NCI-H1694 treated with DMSO at 0.1 percent for 48 hours (cell line): ENCODE results near the gene HOXD1.

ENCODE experiments used
- DNase-seq: peaks from one replicate; lab custom pipeline; 2025; lab: John Stamatoyannopoulos, UW

The HOXD1 gene

DNA sequence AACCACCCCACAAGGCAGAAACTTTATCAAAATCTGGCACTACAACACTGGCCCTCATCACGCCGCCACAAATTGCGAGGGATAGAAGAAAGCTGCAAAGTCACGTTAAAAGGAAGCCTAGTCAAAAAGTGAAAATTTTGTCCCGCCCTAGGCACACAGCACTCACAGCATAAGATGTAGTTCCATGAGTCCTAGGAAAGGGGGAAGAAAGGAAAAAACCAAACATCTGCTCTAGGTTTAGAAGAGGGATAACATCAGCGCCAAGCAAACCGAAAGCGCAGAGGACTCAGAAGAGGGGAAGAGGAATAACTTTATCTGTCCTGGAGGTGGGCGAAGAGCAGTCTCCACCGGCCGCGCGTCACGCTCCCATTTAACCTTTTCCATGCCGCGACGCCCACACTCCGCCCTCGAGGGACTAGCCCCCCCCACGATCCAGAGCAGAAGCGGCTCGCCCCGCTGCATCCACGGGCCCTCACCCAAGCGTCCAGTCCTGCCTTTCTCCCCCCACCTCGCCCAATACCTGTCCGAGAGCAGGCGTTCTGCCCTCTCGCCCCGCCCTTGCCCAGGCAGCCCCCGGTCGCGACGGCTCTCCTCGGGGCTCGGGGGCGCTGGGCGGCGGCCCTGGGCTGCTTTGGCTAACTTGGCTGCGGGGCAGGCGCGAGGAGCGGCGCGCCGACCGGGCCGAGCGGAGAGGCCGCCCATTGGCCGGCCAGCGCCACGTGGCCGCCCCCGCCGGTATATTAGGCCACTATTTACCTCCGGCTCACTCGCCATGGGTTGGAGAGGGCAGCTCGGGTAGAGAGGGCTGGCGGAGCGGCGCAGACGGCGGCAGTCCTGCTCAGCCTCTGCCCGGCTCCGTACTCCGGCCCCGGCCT lies at the start of gene HOXD1:
Gene HOXD1, plus strand, starts transcription at position 770 of the 875 bp plus-strand sequence. CDS start 134 bp downstream, outside the sequence.
- DNase-seq: peak; percentile 37

GRCh38 chr2:176138923-176139660 lies 49.4 kb upstream of the HOXD1 start:
- DNase-seq: no peak

DNA sequence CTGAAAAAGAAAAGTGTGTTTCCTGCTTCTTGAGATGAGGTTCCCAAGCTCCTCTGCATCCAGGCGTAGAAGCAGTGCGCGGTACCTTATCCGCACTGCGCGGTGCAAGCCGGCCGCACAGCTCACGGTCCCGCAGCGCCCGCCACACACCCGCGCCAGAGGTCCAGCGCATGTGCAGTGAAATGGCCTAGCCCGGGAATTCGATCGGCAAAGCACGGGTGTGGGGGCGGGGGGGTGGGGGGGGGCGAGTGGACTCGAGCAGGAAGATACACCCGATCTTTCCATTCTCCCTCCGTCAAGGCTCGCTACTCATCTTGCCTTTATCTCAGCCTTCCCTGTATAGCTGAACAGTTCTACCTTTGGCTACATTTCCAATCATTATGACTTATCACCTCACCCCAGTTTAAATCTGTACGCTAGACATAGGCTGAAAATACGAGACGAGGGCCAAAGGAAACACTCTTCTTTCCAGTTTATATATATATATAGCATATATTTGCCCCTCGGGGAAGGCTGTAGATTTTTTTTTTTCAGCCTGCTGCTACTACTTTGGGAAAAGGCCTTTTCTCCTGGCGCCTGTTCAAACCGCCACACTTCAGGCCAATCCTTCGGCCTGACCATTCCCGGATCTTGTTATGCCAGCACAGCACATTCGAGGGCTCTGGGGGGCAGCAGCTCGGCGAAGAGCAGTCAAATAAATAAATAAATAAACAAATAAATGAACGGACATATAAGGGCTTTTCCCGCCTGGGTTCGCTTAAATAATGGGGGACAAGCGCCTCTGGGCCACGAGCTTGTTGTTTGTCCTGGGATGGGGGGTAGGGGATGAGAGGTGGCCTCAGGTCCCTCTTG lies 48.6 kb upstream of the HOXD1 start:
- no peak for DNase-seq

GRCh38 chr2:176140513-176141317 lies 47.8 kb upstream of the HOXD1 start:
- peak; percentile 79 for DNase-seq

DNA sequence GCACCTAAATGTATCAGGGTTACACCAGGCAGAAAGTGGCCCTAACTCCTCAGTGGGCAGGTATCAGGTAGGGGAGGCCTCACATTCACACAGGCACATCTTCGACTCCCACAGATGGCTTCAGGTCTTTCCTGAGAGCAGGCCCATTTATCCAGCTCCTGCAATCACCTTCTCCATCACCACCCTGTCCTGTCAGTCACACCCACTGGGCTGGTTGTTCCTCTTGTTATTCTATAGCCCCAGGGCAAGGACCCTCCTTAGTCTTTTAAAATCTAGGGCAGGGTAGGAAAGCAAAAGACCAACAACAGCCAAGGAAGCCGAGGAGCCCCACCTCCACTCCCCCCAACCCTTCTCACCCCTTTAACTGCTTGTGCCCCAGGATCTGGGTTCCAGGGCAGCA lies 46.2 kb upstream of the HOXD1 start:
- DNase-seq: no peak

DNA sequence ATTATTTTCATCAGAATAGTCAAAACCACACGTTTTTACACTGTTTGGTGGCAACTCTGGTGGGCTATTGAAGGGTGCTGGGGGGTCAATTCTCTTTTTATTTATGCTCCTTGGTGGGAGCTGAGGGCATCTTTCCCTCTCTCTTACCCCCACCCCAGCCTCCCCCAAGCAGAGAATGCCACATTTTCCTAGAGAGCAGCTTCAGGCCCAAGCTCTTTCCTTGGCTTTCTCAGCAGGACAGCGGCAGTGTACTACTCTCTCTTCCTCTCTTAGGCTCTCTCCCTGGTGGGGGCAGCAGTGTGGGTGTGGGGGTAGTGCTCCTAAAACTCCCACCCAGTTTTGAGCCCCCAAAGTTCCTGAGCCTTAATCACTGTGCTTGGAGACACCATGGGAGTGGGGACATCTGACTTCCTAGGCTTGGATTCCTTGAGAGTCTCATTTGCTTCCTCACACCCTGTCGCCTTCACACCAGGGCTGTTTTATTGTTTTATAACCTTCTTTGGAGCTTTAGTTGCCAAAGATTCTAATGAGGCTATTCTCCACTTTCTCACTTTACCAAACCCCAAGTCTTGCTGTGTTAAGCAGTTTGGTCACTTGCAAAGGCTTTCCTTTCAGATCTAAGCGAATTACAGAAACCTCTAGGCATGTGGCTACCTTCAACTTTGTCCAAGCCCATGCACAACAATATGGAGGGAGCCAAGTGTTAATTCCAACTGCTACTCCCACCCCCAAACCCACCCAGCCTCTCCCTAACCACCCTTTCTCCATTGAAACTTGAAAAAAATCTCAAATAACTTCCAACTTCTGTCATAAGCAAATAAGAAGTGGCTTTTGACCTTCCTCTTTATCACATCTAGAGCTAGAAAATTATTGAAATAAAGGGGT lies 43.1 kb upstream of the HOXD1 start:
- DNase-seq: no peak

DNA sequence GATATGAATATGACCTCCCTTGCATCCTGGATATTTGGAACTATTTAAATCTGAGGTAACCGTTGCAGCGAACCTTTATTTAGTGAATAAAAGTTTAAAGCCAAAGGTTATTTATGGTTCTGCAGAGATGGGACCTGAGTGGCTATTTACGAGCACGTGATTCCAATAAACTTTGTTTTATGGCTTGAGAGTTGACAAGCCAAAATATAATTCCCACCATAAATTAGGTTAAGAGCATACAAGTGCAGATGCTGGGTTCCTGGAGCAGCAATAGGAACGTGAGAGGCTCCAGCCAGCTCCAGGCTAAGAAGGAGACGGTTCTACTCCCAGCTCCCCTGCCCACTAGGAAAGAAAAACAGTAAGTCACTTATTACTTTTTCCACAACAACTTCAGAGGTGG lies 42.4 kb upstream of the HOXD1 start:
- no peak for DNase-seq

- DNase-seq: no peak
Measured at GRCh38 chr2:176146645-176147044, 41.8 kb upstream of the HOXD1 start.

DNA sequence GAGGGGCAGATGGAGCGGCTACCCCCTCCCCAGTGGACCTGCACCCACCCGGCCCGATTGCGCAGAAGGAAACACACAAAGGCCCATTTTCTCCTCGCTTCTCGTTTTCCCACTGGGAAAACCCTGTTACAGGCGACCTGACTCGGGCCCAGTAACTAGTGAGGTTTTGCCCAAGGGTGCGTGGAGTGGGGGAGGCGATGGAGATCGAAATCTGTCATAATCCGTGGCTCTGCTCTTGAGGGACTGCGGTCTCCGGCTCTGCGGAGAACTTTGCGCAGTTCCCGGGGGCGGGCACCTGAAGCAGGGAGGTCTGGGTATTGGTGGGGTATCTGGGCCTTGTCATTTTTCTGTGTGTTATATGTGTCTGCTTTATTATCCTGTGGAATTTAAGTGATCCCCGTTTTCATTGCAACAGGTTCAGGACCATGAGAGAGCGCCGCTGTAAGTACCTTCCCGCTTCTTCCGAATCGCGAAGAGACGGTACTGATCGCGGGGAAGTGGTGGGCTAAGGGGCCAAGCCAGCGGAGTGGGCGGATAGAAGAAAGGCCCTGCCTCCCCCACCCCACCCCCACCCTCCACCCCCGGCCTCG lies 41.2 kb upstream of the HOXD1 start:
- no peak for DNase-seq

GRCh38 chr2:176147800-176148496 lies 40.5 kb upstream of the HOXD1 start:
- no peak for DNase-seq

- no peak for DNase-seq
Measured at GRCh38 chr2:176148751-176149421, 39.6 kb upstream of the HOXD1 start.

GRCh38 chr2:176149481-176149938 lies 39.0 kb upstream of the HOXD1 start:
- DNase-seq: no peak

GRCh38 chr2:176149939-176150583 lies 38.4 kb upstream of the HOXD1 start:
- no peak for DNase-seq

DNA sequence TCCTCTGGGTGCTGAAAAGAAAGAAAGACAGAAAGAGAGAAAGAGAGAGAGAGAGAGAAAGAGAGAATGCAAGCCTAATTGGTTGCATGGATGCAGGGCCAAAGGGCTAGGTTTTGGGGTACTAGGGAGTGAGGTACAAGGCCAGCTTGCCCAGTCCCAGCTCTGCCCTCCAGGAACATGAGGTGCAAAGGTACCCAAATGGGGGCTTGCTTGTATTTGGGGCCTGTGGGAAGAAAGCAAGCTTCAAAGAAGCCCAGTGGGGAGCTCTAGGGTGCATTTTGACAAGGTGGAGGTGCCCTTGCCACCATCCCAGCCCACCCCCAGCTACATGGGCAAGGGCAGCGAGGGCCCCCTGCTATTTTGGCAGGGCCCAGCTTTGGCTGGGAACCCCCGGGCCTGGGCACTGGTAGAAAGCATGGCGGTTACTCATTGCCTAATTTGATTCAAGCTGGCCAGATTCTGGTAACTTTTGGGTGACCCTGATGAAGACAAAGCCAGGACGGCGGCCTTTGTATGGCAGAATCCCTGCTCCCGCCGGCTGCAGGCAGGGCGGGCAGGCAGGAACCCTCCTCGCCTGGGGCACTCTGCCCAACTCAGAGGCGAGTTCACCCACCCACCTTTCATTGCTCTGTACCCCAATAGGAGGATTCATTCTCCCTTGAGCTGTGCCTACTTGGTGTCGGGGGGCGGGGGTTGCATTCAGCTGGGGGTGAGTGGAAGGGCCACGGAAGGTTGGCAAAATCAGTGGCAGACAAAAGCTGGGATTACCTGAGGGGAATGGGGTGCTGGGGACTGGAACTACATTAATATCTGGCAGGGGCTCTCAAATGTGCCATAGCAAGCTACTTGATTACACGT lies 37.7 kb upstream of the HOXD1 start:
- DNase-seq: no peak

DNA sequence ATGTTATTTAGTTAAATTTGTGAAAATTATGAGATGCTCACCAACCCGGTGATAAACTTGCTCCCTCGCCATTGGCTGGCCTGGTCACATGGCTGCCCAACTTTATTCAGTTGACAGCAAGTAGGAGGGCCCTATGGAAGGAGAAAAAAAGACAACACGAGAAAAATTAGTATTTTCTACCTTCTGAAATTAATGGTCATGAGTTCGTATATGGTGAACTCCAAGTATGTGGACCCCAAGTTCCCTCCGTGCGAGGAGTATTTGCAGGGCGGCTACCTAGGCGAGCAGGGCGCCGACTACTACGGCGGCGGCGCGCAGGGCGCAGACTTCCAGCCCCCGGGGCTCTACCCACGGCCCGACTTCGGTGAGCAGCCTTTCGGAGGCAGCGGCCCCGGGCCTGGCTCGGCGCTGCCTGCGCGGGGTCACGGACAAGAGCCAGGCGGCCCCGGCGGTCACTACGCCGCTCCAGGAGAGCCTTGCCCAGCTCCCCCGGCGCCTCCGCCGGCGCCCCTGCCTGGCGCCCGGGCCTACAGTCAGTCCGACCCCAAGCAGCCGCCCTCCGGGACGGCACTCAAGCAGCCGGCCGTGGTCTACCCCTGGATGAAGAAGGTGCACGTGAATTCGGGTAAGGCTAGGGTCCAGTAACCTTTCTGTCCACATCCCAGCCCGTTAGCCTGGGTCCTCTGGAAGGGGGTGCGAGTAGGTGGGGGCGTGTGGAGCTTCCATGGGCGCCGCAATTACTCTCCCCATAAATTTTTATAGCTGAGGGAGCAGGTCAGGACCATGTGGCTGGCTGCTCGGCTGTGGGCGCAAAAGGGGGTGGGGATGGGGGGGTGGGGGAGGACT lies 36.8 kb upstream of the HOXD1 start, which contains the start of gene HOXD4:
Gene HOXD4, plus strand, starts transcription at position 109 of the 846 bp plus-strand sequence. Its CDS starts 84 bp downstream, at position 193.
- no peak for DNase-seq
